RPMI7951 (cell line): ENCODE results near the gene PBX3. TPM values are rescaled to one million over a fixed set of nuclear protein-coding genes. Genes with fewer than 3 reads are reported as not detected.

Experiments used
- DNase-seq: peaks from one replicate; pipeline ENCODE4 v3.0.0-alpha.2; 2012; ENCODE audit warnings: low read depth
- total RNA-seq: library from RNA; depleted of rRNA; stranded (reverse); fragments of >200 nt; shearing (Covaris generic); gene quantifications from 2 replicates; pipeline ENCODE4 v1.2.3, GENCODE V29; 2014; rRNA removed

PBX3 gene
- 22.0 and 25.4 TPM in 2 replicates for total RNA-seq

- peak; percentile 48 for DNase-seq
Measured at GRCh38 chr9:125747053-125747764, at the start of gene PBX3. TSS of gene PBX3 (plus strand) at chr9:125747373.

DNA sequence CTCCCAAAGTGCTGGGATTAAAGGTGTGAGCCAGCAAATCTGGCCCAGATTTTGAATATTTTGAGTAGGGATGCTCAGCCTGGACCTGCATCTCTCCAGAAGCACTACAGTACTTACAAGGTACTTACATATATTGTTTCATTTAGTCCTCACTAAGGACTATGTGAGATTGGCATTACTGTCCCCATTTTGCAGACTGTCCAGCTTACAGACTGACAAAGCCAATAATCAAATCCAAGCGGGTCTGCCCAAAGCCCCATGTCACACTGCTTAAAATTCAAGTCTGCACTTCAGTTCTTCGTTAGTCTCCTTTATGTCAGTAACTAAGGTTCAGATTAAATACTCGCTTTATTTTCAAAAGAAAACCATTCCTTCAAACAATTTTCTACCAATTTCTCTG is 47.3 kb upstream of the PBX3 start:
- no peak for DNase-seq

GRCh38 chr9:125700791-125701190 is 46.4 kb upstream of the PBX3 start:
- no peak for DNase-seq

GRCh38 chr9:125701351-125701750 is 45.8 kb upstream of the PBX3 start:
- DNase-seq, result no peak

DNA sequence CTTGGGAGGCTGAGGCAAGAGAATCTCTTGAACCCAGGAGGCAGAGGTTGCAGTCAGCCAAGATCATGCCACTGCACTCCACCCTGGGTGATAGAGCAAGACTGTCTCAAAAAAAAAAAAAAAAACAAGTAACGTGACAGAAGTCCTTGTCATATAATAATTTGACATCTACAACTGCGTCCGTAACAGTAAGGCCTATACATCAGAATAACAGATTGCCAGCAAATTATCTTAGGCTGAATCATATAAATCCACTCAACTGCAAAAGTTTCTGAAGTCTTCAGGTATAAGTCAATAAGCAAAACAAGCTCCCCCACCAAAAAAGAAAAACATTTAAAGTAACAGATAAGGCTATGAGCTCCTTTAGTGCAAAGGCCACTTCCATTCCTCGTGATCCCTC is 43.5 kb upstream of the PBX3 start:
- DNase-seq, result no peak

DNA sequence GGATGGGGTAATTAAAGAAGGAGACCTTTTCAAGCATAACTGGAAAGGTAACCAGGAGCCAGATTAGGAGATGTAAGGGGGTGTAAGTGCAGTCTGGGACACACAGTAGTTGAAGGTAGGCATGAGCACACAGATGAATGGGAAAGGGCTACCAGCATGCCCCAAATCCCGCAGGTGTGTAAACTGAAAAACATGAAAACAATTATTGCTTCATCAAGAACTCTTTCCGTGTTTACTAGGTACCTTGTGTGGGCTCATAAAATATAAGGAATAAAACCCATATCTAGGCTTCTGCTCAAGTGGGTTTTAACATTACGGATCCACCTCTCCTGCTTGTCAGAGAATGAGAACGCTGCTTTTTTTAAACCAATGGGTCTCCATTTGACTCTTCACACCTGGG is 41.3 kb upstream of the PBX3 start:
- DNase-seq, result no peak

GRCh38 chr9:125706651-125707471 is 40.3 kb upstream of the PBX3 start, which contains the start of gene MAPKAP1:
TSS of gene MAPKAP1 (minus strand) at chr9:125707208. CDS start at chr9:125672574, 34,634 bp downstream.
- peak; percentile 92 for DNase-seq

GRCh38 chr9:125707472-125707804 is 39.7 kb upstream of the PBX3 start:
- DNase-seq, result no peak

DNA sequence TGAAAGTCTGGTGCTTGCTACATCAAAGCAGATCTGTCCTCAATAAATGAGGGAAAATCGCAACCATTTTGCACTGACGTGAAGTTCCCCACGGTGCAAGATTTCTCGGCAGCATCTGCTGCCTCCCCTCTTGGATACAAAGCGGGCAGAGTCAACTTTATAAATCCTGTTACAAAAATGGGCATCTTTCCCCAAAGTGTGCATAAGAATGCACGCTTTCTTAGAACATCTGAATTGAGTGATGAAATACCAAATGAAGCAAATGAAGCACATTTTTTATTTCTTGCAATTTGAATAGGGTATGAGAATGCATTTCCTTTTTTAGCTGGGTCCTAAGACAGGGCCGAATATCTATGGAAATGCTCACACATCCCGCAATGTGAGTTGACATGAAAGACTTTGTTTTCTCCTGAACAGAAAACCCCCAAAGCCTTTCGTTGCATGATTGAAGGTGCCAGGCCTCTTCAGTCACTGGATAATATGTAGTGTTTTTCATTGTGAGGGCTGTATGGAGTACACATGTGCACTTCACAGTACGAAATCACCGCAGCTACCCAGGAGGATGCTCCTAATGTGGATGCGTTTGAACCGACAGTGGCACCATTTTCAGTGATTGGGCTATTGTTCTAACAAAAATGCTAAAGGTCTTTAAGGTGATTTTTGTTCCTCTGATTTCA is 20.6 kb upstream of the PBX3 start:
- DNase-seq, result no peak

GRCh38 chr9:125730168-125730567 is 17.0 kb upstream of the PBX3 start:
- no peak for DNase-seq

DNA sequence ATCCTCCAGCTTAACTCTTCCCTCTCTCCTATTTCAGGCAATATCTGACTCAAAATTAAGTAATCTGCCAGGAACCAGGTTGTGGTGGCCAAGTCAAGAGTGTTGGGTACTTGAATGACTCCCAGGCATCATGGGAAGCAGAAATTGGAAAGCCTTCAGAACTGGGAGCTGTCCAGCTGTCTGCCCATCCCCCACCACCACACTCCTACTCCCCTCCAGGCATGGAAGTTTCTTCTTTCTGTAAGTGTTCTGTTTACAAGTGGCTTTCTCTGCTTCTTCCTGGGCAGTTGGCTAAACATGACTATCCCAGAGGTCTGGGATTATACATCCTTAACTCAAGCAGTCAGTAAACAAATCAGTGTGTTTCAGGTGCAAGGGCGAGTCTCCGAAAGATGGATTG is 14.6 kb upstream of the PBX3 start:
- DNase-seq, result peak; percentile 25

DNA sequence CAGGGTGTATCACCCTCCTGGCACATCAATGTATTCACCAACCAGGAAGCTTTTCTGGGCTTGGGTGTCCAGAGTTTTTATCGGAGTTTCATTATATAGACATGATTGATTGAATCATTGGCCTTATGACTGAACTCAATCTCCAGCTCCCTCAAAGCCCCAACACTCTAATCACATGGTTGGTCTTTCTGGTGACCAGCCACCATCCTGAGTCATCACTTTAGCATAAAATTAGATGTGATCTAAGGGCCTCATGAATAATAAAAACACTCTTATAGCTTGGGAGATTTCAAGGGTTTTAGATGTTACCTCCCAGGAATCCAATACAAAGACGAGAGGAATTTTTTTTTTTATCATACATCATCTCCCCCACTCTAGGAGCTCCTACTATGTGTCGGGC is 7.7 kb upstream of the PBX3 start:
- no peak for DNase-seq

GRCh38 chr9:125742657-125743056 is 4.5 kb upstream of the PBX3 start:
- no peak for DNase-seq

- peak; percentile 65 for DNase-seq
Measured at GRCh38 chr9:125743682-125744428, 3.3 kb upstream of the PBX3 start.

DNA sequence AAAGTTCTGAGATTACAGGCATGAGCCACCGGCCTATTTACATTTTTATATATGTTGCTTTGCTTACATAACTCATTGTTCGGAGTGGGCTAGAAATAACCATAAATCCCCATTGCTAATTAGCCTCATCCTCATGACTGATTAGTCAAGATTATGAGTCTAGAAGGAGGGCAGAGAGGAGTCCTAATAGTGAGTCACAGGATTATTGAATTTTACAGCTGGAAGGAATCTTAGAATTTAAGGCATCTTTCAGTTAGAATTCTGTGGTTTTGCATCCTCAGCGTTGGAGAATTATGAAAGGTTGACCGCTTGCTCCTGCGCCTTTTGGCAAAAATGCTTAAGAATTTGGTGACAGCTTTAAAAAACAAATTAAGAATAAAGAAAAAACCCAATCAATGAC is 2.6 kb upstream of the PBX3 start:
- peak; percentile 73 for DNase-seq

GRCh38 chr9:125745018-125745417 is 2.2 kb upstream of the PBX3 start:
- DNase-seq, result no peak

- no peak for DNase-seq
Measured at GRCh38 chr9:125745682-125746016, 1.5 kb upstream of the PBX3 start.

GRCh38 chr9:125746017-125746773 is 978 bp upstream of the PBX3 start:
- peak; percentile 96 for DNase-seq

DNA sequence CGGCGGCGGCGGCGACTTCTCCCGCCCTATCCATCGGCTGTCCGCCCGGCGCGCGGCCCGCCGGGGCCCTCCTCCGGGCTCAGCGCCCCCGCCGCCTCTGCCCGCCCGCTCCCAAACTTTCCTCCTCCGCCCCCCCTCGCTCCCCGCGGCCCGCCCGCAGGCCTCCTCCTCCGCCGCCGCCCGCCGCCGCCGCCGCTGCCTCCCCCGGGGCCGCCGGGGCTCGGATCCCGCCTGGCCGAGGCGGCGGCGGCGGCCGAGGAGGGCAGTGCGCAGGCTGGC is 460 bp upstream of the PBX3 start:
- DNase-seq, result no peak

DNA sequence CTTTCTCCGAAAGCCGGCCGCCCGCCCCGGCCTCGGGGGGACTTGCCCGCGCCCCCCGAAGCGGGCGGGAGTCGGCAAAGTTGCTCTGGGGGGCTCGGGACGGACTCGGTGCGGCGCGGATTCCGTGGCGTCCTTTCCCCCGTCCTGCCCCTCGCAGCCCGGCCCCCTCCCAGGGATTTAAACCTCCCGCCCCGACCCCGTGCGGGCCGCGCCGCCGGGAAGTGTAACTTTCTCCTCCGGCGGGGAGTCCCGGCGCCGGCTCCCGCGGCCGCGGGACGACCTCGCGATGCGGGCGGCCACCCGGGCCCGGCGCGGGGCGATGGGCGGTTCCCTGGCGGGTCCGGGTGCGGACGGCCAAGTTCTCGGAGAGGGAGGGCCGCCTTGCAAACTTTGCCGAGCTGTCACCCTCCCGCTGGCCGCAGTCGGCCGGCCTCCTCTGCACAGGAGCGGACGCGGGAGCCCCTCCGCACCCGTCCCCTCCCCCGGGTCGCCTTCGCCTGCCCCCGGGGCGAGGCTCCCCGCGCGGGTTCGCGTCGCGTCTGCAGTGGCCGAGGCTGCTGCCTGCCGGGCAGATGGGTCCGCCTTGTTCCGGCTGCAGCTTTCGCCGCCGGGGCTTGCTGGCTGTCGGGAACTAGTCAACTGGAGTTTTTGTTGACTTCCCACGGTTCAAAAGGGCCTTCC is 732 bp downstream of the PBX3 start:
- DNase-seq, result peak; percentile 19
